Keratinocyte (primary cell): ENCODE results near the gene ACACB. TPM values are rescaled to one million over a fixed set of nuclear protein-coding genes. Genes with fewer than 3 reads are reported as not detected.

ENCODE experiments used
- DNase-seq: peaks from one replicate; pipeline ENCODE4 v3.0.0-alpha.2; 2011; ENCODE audit warnings: low read depth, missing footprints, low spot score
- FAIRE-seq: peaks from 2 replicates; lab custom pipeline; 2011; peaks lifted over from hg19 to GRCh38; lab: Jason Lieb, UNC
- H2AFZ ChIP-seq: 2 replicates; pipeline ENCODE4 v1.6.0; 2012; ENCODE audit warnings: low read length, control low read depth, inconsistent platforms; ENCODE audit not compliant: control insufficient read depth
- H3K27ac ChIP-seq: 2 replicates; pipeline ENCODE4 v1.5.1; 2011; ENCODE audit warnings: low read length; ENCODE audit not compliant: control insufficient read depth, insufficient read depth
- H3K27me3 ChIP-seq: 3 replicates; pipeline ENCODE4 v1.6.0; 2011; ENCODE audit warnings: low read length; ENCODE audit not compliant: control insufficient read depth, insufficient read depth; ENCODE audit errors: extremely low read depth
- H3K36me3 ChIP-seq, 2 experiments: 2 replicates in 1 of 2; 3 replicates in 1 of 2; pipeline ENCODE4 v1.5.1; 2011; ENCODE audit warnings: low read length in 2 of 2, mild to moderate bottlenecking in 1 of 2; ENCODE audit not compliant: control insufficient read depth in 2 of 2, insufficient read depth in 2 of 2; ENCODE audit errors: extremely low read depth in 1 of 2
- H3K4me1 ChIP-seq: 3 replicates; pipeline ENCODE4 v1.5.1; 2011; ENCODE audit warnings: low read length; ENCODE audit not compliant: control insufficient read depth, insufficient read depth; ENCODE audit errors: extremely low read depth
- H3K4me2 ChIP-seq: 3 replicates; pipeline ENCODE4 v1.6.0; 2011; ENCODE audit warnings: low read depth, low read length; ENCODE audit not compliant: control insufficient read depth, insufficient read depth; ENCODE audit errors: extremely low read depth
- H3K4me3 ChIP-seq, 3 experiments: fragments of 200-600 bp in 1 of 3; sonication (generic) in 1 of 3; 2 replicates in 2 of 3; 3 replicates in 1 of 3; pipeline ENCODE4 v1.5.1; 2011 to 2016; ENCODE audit warnings: low read length in 3 of 3, mild to moderate bottlenecking in 3 of 3, control low read depth in 2 of 3, inconsistent platforms in 1 of 3, low read depth in 1 of 3, mixed read lengths in 1 of 3, mixed run types in 1 of 3, moderate library complexity in 1 of 3; ENCODE audit not compliant: control insufficient read depth in 2 of 3, insufficient read depth in 2 of 3; ENCODE audit errors: extremely low read depth in 1 of 3
- H3K79me2 ChIP-seq: 2 replicates; pipeline ENCODE4 v1.6.0; 2012; ENCODE audit warnings: low read length; ENCODE audit not compliant: control insufficient read depth, insufficient read depth
- H3K9ac ChIP-seq: 3 replicates; pipeline ENCODE4 v1.6.0; 2011; ENCODE audit warnings: low read length; ENCODE audit not compliant: control insufficient read depth, insufficient read depth; ENCODE audit errors: extremely low read depth
- H3K9me1 ChIP-seq: 3 replicates; pipeline ENCODE4 v1.6.0; 2011; ENCODE audit warnings: low read length; ENCODE audit not compliant: control insufficient read depth, insufficient read depth; ENCODE audit errors: extremely low read depth
- H3K9me3 ChIP-seq: 2 replicates; pipeline ENCODE4 v1.5.1; 2012; ENCODE audit warnings: low read depth, low read length; ENCODE audit not compliant: control insufficient read depth
- H4K20me1 ChIP-seq: 3 replicates; pipeline ENCODE4 v1.6.0; 2011; ENCODE audit warnings: low read length; ENCODE audit not compliant: control insufficient read depth, insufficient read depth; ENCODE audit errors: extremely low read depth
- EZH2 ChIP-seq: IDR thresholded peaks from one replicate; pipeline ENCODE4 v1.6.1; 2012; ENCODE audit warnings: inconsistent platforms, mild to moderate bottlenecking, low read length, moderate library complexity
- dilution Hi-C: fragments of 300-500 bp; cut with MboI; formaldehyde crosslinking; loops from one replicate; pipeline ENCODE4 v1.7.0; 2020; ENCODE audit warnings: low sequenced_read_pairs; ENCODE audit not compliant: extremely low pct_ligation_motif_present
- polyA plus RNA-seq, 5 experiments: library from polyadenylated mRNA; depleted of rRNA in 3 of 5; stranded (reverse) in 3 of 5; stranded (forward) in 1 of 5; unstranded in 1 of 5; fragments of >200 nt; gene quantifications; 1 replicate in 1 of 5; 2 replicates in 3 of 5; 3 replicates in 1 of 5; pipeline versions ENCODE4 v1.2.1 to v1.2.3, GENCODE V29; 2011 to 2012; ENCODE audit warnings: missing spikeins in 2 of 5, low read depth in 1 of 5, low replicate concordance in 1 of 5
- TF ChIP-seq, protein P1 (sequence below), 3 experiments: IDR thresholded peaks in 1 of 3; conservative IDR thresholded peaks in 1 of 3; optimal IDR thresholded peaks in 1 of 3; 2 replicates in 2 of 3; 3 replicates in 1 of 3; pipeline versions ENCODE3 to v1.5.1; 2011; ENCODE audit warnings: low read length in 3 of 3, mild to moderate bottlenecking in 3 of 3, moderate library complexity in 2 of 3, control low read depth in 1 of 3, inconsistent platforms in 1 of 3; ENCODE audit not compliant: insufficient read depth in 2 of 3; ENCODE audit errors: extremely low read depth in 1 of 3

Gene ACACB
- polyA plus RNA-seq, 1 donor (not counting 4 experiments of a cell fraction or from before 2014, with no cell fraction given): 1.3 TPM

DNA sequence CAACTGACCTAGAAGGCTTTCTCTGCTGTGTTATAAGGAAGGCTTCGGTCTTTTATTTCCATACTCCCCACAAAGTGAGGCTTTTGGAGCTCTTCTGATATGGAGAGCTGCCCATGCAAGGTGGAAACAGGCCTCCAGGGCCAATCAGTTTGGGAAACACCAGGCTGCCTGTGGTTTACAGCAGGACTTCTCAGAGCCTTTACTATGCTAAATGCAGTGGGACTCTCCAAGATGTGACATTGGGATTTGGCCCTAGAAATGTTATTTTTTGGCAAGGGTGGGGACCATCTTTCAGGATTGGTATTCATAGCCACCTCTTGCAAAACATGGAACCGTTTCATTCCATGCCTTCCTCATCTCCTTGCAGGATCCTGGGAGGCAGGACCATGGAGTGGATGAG is 3.7 kb downstream of the ACACB start:
- H3K4me3 ChIP-seq: no peak overlapping the region
- no peaks in the 10 kb centered on the region for H4K20me1 ChIP-seq
- no peaks in the 10 kb centered on the region for H3K4me1 ChIP-seq
- H3K27me3 ChIP-seq: no peaks in the 10 kb centered on the region
- no peaks in the 10 kb centered on the region for H3K36me3 ChIP-seq
- H3K27ac ChIP-seq: no peak overlapping the region
- H3K79me2 ChIP-seq: no peaks in the 10 kb centered on the region
- no peak for DNase-seq
- no peak overlapping the region for H3K9ac ChIP-seq
- H3K9me3 ChIP-seq: no peaks in the 10 kb centered on the region
- no peak for TF ChIP-seq EZH2
- TF ChIP-seq, protein P1, sequence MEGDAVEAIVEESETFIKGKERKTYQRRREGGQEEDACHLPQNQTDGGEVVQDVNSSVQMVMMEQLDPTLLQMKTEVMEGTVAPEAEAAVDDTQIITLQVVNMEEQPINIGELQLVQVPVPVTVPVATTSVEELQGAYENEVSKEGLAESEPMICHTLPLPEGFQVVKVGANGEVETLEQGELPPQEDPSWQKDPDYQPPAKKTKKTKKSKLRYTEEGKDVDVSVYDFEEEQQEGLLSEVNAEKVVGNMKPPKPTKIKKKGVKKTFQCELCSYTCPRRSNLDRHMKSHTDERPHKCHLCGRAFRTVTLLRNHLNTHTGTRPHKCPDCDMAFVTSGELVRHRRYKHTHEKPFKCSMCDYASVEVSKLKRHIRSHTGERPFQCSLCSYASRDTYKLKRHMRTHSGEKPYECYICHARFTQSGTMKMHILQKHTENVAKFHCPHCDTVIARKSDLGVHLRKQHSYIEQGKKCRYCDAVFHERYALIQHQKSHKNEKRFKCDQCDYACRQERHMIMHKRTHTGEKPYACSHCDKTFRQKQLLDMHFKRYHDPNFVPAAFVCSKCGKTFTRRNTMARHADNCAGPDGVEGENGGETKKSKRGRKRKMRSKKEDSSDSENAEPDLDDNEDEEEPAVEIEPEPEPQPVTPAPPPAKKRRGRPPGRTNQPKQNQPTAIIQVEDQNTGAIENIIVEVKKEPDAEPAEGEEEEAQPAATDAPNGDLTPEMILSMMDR (optimal IDR thresholded peaks at IDR 0.05 in 1 of 3, IDR thresholded peaks at IDR 0.05 in 1 of 3, conservative IDR thresholded peaks at IDR 0.05 in 1 of 3; ENCODE audit: extremely low read depth in 1 of 3, insufficient read depth in 2 of 3, low read length in 3 of 3): no peak
- no peak overlapping the region for H2AFZ ChIP-seq
- no peak for FAIRE-seq
- no peaks in the 10 kb centered on the region for H3K9me1 ChIP-seq
- dilution Hi-C loops: loop anchor here (25.0 kb wide), 1 partner anchor 267 kb away; no protein-coding TSS in a partner anchor
- H3K4me2 ChIP-seq: no peak overlapping the region

DNA sequence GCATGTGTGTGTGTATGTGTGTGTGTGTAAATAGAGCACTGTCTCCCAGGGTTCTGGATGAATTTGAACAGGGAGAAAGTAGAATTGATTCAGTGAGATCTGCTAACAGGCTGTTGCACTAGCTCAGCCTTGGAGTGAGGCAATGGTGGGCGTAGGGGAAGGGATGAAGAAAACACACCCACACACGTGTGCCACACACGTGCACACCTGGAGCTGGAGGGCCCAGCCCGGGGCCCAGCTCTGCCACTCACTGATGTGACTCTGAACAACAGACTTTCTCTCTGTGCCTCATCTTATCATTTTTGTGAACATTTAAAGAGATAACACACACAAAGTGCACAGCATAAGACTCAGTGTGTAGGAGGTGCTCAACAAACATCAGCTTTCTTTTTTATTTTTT is 4.2 kb downstream of the ACACB start:
- no peak overlapping the region for H3K4me2 ChIP-seq
- H3K4me1 ChIP-seq: no peaks in the 10 kb centered on the region
- DNase-seq (no peak), FAIRE-seq (no peak)
- no peaks in the 10 kb centered on the region for H3K9me3 ChIP-seq
- H3K36me3 ChIP-seq: no peaks in the 10 kb centered on the region
- H3K27me3 ChIP-seq: no peaks in the 10 kb centered on the region
- H2AFZ ChIP-seq: no peak overlapping the region
- dilution Hi-C loops: loop anchor here (25.0 kb wide), 1 partner anchor 267 kb away; no protein-coding TSS in a partner anchor
- TF ChIP-seq, protein P1 (optimal IDR thresholded peaks at IDR 0.05 in 1 of 3, IDR thresholded peaks at IDR 0.05 in 1 of 3, conservative IDR thresholded peaks at IDR 0.05 in 1 of 3; ENCODE audit: extremely low read depth in 1 of 3, insufficient read depth in 2 of 3, low read length in 3 of 3): no peak
- no peak for TF ChIP-seq EZH2
- H3K9ac ChIP-seq: no peak overlapping the region
- H4K20me1 ChIP-seq: no peaks in the 10 kb centered on the region
- H3K27ac ChIP-seq: no peak overlapping the region
- H3K79me2 ChIP-seq: no peaks in the 10 kb centered on the region
- H3K9me1 ChIP-seq: no peaks in the 10 kb centered on the region
- no peak overlapping the region for H3K4me3 ChIP-seq
